ENCODE data around the gene DDN. TPM values are rescaled to one million over a fixed set of nuclear protein-coding genes. Genes with fewer than 3 reads are reported as not detected.

Gene DDN
- total RNA-seq, 2 donors from 2014 or later: 0.66 TPM; not detected in 1

- 92 to 99% methylated on average over 18 to 21 of the region's 21 CpGs for WGBS, 2 donors
- H3K27me3 ChIP-seq: no peaks in the 10 kb centered on the region
- TF ChIP-seq POLR2A (IDR thresholded peaks at IDR 0.05) (no peak), CTCF (IDR thresholded peaks at IDR 0.05) (no peak)
- peaks cover 26 to 53% of the 10 kb centered on the region in 2 donors for H3K36me3 ChIP-seq (replicated peaks in 1 of 2; ENCODE audit: insufficient read depth in 1 of 2, low read depth in 2 of 2)
- no peak overlapping the region for H3K4me3 ChIP-seq
- no peaks in the 10 kb centered on the region for H3K4me1 ChIP-seq
- H3K9me3 ChIP-seq: no peaks in the 10 kb centered on the region
- intact Hi-C loops (cut with DNase I): no loop called here
- no peak for DNase-seq
- ATAC-seq: no peak
- no peak overlapping the region for H3K27ac ChIP-seq
These were observed 26.9 kb upstream of the DDN start for GRCh38 chr12:49026101-49026500.

DNA sequence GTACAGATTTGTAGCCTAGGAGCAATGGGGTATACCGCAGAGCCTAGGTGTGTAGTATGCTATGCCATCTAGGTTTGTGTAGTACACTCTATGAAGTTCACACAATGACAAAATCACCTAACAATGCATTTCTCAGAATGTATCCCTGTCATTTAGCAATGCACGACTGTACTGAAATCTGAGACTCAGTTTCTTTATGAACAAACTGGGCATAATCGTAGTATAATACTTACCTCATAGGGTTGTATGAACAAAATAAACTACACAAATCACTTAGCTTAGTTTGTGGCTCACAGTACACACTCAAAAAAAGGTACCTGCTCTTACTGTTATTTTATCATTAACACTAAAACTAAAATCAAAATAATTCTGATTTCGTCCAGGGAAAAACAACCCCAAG, 26.3 kb upstream of the DDN start:
- intact Hi-C loops (cut with DNase I): no loop called here
- no peak overlapping the region for H3K27ac ChIP-seq
- no peak for TF ChIP-seq CTCF (IDR thresholded peaks at IDR 0.05)
- TF ChIP-seq POLR2A (IDR thresholded peaks at IDR 0.05): no peak
- H3K4me1 ChIP-seq: no peaks in the 10 kb centered on the region
- peaks cover 26 to 53% of the 10 kb centered on the region in 2 donors for H3K36me3 ChIP-seq (replicated peaks in 1 of 2; ENCODE audit: insufficient read depth in 1 of 2, low read depth in 2 of 2)
- H3K27me3 ChIP-seq: no peaks in the 10 kb centered on the region
- 92 to 95% methylated on average over 4 of the region's 4 CpGs for WGBS, 2 donors
- no peak for ATAC-seq
- DNase-seq: no peak
- H3K4me3 ChIP-seq: no peak overlapping the region
- H3K9me3 ChIP-seq: no peaks in the 10 kb centered on the region

GRCh38 chr12:49024543-49024942, 25.4 kb upstream of the DDN start:
- DNase-seq: no peak
- H3K4me1 ChIP-seq: peaks cover under 1% of the 10 kb centered on the region
- H3K9me3 ChIP-seq: no peaks in the 10 kb centered on the region
- no peak overlapping the region for H3K4me3 ChIP-seq
- TF ChIP-seq CTCF (IDR thresholded peaks at IDR 0.05): no peak
- no peak for TF ChIP-seq POLR2A (IDR thresholded peaks at IDR 0.05)
- no peaks in the 10 kb centered on the region for H3K27me3 ChIP-seq
- ATAC-seq: no peak
- H3K36me3 ChIP-seq (replicated peaks in 1 of 2; ENCODE audit: insufficient read depth in 1 of 2, low read depth in 2 of 2): peaks cover 26 to 53% of the 10 kb centered on the region in 2 donors
- 86 to 87% methylated on average over 11 to 12 of the region's 12 CpGs for WGBS, 2 donors
- intact Hi-C loops (cut with DNase I): no loop called here
- no peak overlapping the region for H3K27ac ChIP-seq

DNA sequence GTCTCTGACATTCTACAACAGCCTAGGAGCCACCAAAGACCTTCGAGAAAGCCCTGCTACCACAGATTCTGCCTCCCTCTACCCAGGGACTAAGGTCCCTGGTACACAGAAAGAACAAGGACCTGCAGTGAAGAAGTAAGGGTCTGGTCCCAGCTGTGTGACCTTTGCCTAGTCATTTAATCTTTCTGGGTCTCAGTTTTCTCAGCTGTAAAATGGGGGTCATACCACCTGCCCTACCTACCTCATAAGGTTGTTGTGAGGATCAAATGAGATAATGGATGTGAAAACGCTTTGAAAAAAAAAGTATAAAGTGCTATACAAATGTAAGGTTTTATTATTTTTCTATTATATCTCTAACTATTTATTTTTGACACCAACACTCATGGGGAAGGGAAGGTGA, 24.6 kb upstream of the DDN start:
- H3K4me3 ChIP-seq: no peak overlapping the region
- no peaks in the 10 kb centered on the region for H3K9me3 ChIP-seq
- H3K36me3 ChIP-seq (replicated peaks in 1 of 2; ENCODE audit: insufficient read depth in 1 of 2, low read depth in 2 of 2): peaks cover 26 to 53% of the 10 kb centered on the region in 2 donors
- TF ChIP-seq CTCF (IDR thresholded peaks at IDR 0.05): no peak
- TF ChIP-seq POLR2A (IDR thresholded peaks at IDR 0.05): no peak
- intact Hi-C loops (cut with DNase I): no loop called here
- ATAC-seq (no peak), DNase-seq (no peak)
- no peaks in the 10 kb centered on the region for H3K27me3 ChIP-seq
- no peak overlapping the region for H3K27ac ChIP-seq
- WGBS, 2 donors: 84 to 91% methylated on average over 2 of the region's 2 CpGs
- peaks cover 3% of the 10 kb centered on the region for H3K4me1 ChIP-seq

GRCh38 chr12:49022558-49023178, 23.5 kb upstream of the DDN start:
- TF ChIP-seq CTCF (IDR thresholded peaks at IDR 0.05) (no peak), POLR2A (IDR thresholded peaks at IDR 0.05) (no peak)
- Histone ChIP-seq H3K9me3 (no peaks in the 10 kb centered on the region), H3K27ac (no peak overlapping the region), H3K36me3 (replicated peaks in 1 of 2; ENCODE audit: insufficient read depth in 1 of 2, low read depth in 2 of 2) (peaks cover 25 to 45% of the 10 kb centered on the region in 2 donors), H3K4me1 (peaks cover 7% of the 10 kb centered on the region), H3K4me3 (no peak overlapping the region), H3K27me3 (no peaks in the 10 kb centered on the region)
- ATAC-seq (no peak), DNase-seq (no peak)
- WGBS, 2 donors: 79 to 89% methylated on average over 14 to 15 of the region's 15 CpGs
- intact Hi-C loops (cut with DNase I): no loop called here

Data from body of pancreas (tissue), 4 donors.